ENCODE data around the gene DTNA.

Gene DTNA

GRCh38 chr18:34837769-34838272 lies 127.7 kb downstream of the DTNA start:
- in situ Hi-C loops (cut with HindIII; ENCODE audit: low sequenced_read_pairs) = no loop called here
- DNase-seq (ENCODE audit: low read depth) = no peak
- H3K4me3 ChIP-seq (ENCODE audit: low read depth, low read length) = no peak overlapping the region
- TF ChIP-seq CTCF (IDR thresholded peaks at IDR 0.05; ENCODE audit: low read depth, low read length, missing control alignments) = no peak

- no peak overlapping the region for H3K4me3 ChIP-seq (ENCODE audit: low read depth, low read length)
- no peak for DNase-seq (ENCODE audit: low read depth)
- TF ChIP-seq CTCF (IDR thresholded peaks at IDR 0.05; ENCODE audit: low read depth, low read length, missing control alignments) = no peak
- in situ Hi-C loops (cut with HindIII; ENCODE audit: low sequenced_read_pairs) = no loop called here
These were observed 128.6 kb downstream of the DTNA start for GRCh38 chr18:34838669-34839068.

- TF ChIP-seq CTCF (IDR thresholded peaks at IDR 0.05; ENCODE audit: low read depth, low read length, missing control alignments) = no peak
- no peak for DNase-seq (ENCODE audit: low read depth)
- in situ Hi-C loops (cut with HindIII; ENCODE audit: low sequenced_read_pairs) = no loop called here
- no peak overlapping the region for H3K4me3 ChIP-seq (ENCODE audit: low read depth, low read length)
These were observed 130.2 kb downstream of the DTNA start for GRCh38 chr18:34840256-34840826.

- in situ Hi-C loops (cut with HindIII; ENCODE audit: low sequenced_read_pairs) = no loop called here
- no peak for DNase-seq (ENCODE audit: low read depth)
- H3K4me3 ChIP-seq (ENCODE audit: low read depth, low read length) = no peak overlapping the region
- TF ChIP-seq CTCF (IDR thresholded peaks at IDR 0.05; ENCODE audit: low read depth, low read length, missing control alignments) = no peak
These were observed 131.8 kb downstream of the DTNA start for GRCh38 chr18:34841891-34842290.

GRCh38 chr18:34844072-34844471 lies 134.0 kb downstream of the DTNA start:
- in situ Hi-C loops (cut with HindIII; ENCODE audit: low sequenced_read_pairs) = no loop called here
- H3K4me3 ChIP-seq (ENCODE audit: low read depth, low read length) = no peak overlapping the region
- no peak for DNase-seq (ENCODE audit: low read depth)
- no peak for TF ChIP-seq CTCF (IDR thresholded peaks at IDR 0.05; ENCODE audit: low read depth, low read length, missing control alignments)

- no peak for TF ChIP-seq CTCF (IDR thresholded peaks at IDR 0.05; ENCODE audit: low read depth, low read length, missing control alignments)
These were observed 134.8 kb downstream of the DTNA start for GRCh38 chr18:34844732-34845459.

More at GRCh38 chr18:34844732-34845459, 134.8 kb downstream of the DTNA start:
- in situ Hi-C loops (cut with HindIII; ENCODE audit: low sequenced_read_pairs) = no loop called here
- no peak for DNase-seq (ENCODE audit: low read depth)
- H3K4me3 ChIP-seq (ENCODE audit: low read depth, low read length) = no peak overlapping the region
